Stimulated activated naive CD4-positive, alpha-beta T cell treated with Interleukin-2 at 50 U/mL for 16 hours (primary cell): ENCODE results near the gene RPUSD2.

ENCODE experiments used
- DNase-seq: peaks from one replicate; lab custom pipeline; 2025; lab: John Stamatoyannopoulos, UW

RPUSD2 gene

DNA sequence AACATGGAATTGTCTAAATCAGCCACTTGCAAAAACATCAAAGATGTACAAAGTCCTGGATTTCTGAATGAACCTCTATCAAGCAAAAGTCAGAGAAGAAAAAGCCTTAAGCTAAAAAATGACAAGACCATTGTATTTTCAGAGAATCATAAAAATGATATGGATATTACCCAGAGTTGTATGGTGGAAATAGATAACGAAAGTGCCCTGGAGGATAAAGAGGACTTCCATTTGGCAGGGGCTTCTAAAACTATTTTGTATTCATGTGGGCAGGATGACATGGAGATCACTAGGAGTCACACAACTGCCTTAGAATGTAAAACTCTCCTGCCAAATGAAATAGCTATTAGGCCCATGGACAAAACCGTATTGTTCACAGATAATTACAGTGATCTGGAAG, 54.3 kb downstream of the RPUSD2 start:
- no peak for DNase-seq
